ENCODE data around the gene LTO1.

Gene LTO1

DNA sequence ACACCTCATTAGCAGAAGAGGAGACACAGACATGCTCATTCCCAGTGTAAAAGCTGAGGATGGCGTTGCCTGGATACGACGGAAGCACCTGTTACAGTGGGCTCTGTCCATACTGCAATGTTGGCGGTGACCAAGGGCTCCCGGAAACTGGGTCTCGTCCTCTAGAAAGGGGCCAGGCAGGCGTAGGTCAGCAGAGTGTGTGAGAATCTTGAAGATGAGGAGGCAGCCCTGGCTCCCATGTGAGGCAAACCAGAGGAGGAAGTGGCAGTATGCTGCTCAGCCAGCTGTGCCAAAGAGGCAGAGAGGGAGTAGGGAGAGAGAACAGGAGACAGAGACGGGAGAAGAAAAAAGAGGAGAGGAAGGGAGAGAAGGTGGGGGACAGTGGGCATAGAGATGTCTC lies 10.3 kb downstream of the LTO1 start:
- TF ChIP-seq, protein P1, sequence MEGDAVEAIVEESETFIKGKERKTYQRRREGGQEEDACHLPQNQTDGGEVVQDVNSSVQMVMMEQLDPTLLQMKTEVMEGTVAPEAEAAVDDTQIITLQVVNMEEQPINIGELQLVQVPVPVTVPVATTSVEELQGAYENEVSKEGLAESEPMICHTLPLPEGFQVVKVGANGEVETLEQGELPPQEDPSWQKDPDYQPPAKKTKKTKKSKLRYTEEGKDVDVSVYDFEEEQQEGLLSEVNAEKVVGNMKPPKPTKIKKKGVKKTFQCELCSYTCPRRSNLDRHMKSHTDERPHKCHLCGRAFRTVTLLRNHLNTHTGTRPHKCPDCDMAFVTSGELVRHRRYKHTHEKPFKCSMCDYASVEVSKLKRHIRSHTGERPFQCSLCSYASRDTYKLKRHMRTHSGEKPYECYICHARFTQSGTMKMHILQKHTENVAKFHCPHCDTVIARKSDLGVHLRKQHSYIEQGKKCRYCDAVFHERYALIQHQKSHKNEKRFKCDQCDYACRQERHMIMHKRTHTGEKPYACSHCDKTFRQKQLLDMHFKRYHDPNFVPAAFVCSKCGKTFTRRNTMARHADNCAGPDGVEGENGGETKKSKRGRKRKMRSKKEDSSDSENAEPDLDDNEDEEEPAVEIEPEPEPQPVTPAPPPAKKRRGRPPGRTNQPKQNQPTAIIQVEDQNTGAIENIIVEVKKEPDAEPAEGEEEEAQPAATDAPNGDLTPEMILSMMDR (IDR thresholded peaks at IDR 0.05; ENCODE audit: low read depth, low read length, missing control alignments) = no peak

DNA sequence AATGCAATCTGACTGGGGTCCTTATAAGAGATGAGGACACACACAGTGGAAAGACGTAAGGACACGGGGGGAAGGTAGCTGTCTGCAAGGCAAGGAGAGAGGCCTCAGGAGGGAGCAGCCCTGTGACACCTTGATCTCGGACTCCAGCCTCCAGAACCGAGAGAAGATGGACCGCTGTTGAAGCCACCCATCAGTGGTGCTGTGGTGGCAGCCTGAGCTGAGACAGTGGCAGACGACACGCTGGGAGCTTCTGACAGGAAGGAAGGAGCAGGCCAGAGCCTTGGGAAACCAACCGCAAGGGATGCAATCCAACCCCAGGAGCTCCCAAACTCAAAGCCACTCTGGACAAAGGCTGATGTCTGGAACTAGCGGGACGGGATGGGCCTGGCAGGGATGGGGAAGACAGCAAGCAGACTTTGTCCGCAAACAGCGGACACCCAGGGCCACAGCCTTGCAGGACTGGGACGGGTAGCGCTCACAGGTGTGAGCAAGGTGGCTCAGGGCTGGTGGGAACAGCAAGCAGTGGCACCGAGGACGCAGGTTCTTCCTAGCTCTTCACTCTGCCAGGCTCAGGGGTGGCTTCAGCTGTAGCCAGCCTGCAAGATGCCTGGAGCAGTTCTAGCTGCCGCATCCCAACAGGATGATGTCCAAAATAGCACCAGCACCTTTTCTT lies 10.9 kb downstream of the LTO1 start:
- H3K27me3 ChIP-seq (replicated peaks) = no peaks in the 10 kb centered on the region
- in situ Hi-C loops (cut with HindIII; ENCODE audit: low pct_ligation_motif_present, low sequenced_read_pairs) = loop anchor here (25.0 kb wide), 1 partner anchor 552 kb away; no protein-coding TSS in a partner anchor
- no peak overlapping the region for H3K27ac ChIP-seq

More for the DNA sequence above, 10.3 kb downstream of the LTO1 start:
- DNase-seq = no peak
- Histone ChIP-seq H3K36me3 (replicated peaks) (peaks cover 10% of the 10 kb centered on the region), H3K27me3 (replicated peaks) (no peaks in the 10 kb centered on the region), H3K27ac (no peak overlapping the region), H3K4me3 (ENCODE audit: low read depth, low read length) (no peak overlapping the region)
- in situ Hi-C loops (cut with HindIII; ENCODE audit: low pct_ligation_motif_present, low sequenced_read_pairs) = loop anchor here (25.0 kb wide), 1 partner anchor 553 kb away; no protein-coding TSS in a partner anchor

DNA sequence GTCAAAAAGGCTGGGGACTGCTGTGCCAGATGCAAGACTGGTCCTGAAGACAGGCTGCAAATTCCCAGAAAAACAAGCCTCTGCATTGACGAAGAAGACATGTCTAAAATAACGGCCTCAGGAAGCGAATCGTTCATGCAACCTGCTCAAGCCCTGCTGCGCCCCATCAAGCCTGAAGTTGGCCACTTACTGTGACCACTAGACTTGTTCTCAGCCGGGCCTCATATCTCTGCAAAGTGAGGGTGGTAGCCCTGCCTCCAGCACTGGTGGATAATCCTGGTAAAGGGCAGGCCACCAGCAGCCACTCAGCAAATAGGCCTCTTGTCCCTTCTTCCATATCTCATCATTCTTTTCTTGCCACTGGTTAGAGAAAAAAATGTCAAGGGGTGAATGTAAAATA lies 11.8 kb downstream of the LTO1 start:
- peaks cover 5% of the 10 kb centered on the region for H3K36me3 ChIP-seq (replicated peaks)
- no peaks in the 10 kb centered on the region for H3K27me3 ChIP-seq (replicated peaks)
- in situ Hi-C loops (cut with HindIII; ENCODE audit: low pct_ligation_motif_present, low sequenced_read_pairs) = loop anchor here (25.0 kb wide), 1 partner anchor 551 kb away; no protein-coding TSS in a partner anchor
- TF ChIP-seq, protein P1 (IDR thresholded peaks at IDR 0.05; ENCODE audit: low read depth, low read length, missing control alignments) = no peak
- no peak overlapping the region for H3K4me3 ChIP-seq (ENCODE audit: low read depth, low read length)
- H3K27ac ChIP-seq = no peak overlapping the region
- DNase-seq = no peak

More for the DNA sequence above, 10.9 kb downstream of the LTO1 start:
- Histone ChIP-seq H3K4me3 (ENCODE audit: low read depth, low read length) (no peak overlapping the region), H3K36me3 (replicated peaks) (peaks cover 7% of the 10 kb centered on the region)
- TF ChIP-seq, protein P1 (IDR thresholded peaks at IDR 0.05; ENCODE audit: low read depth, low read length, missing control alignments) = no peak
- DNase-seq = no peak

DNA sequence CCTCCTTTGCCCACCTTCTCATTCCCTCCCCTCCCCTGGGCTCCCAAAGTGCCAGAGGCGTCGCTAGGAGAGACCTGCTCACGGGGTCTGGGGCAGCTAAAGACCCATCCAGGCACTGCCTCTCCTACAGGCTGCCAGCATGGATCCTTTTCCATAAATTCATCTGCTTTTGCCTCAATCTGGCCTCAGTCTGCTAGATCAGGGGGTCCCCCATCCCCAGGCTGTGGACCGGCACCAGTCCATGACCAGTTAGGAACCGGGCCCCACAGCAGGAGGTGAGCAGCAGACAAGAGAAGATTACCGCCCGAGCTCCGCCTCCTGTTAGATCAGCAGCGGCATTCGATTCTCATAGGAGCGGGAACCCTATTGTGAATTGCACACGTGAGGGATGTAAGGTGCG lies 12.3 kb downstream of the LTO1 start:
- in situ Hi-C loops (cut with HindIII; ENCODE audit: low pct_ligation_motif_present, low sequenced_read_pairs) = loop anchor here (25.0 kb wide), 1 partner anchor 551 kb away; no protein-coding TSS in a partner anchor
- Histone ChIP-seq H3K27me3 (replicated peaks) (no peaks in the 10 kb centered on the region), H3K36me3 (replicated peaks) (peaks cover 5% of the 10 kb centered on the region), H3K27ac (no peak overlapping the region), H3K4me3 (ENCODE audit: low read depth, low read length) (no peak overlapping the region)
- TF ChIP-seq, protein P1 (IDR thresholded peaks at IDR 0.05; ENCODE audit: low read depth, low read length, missing control alignments) = no peak
- DNase-seq = no peak

DNA sequence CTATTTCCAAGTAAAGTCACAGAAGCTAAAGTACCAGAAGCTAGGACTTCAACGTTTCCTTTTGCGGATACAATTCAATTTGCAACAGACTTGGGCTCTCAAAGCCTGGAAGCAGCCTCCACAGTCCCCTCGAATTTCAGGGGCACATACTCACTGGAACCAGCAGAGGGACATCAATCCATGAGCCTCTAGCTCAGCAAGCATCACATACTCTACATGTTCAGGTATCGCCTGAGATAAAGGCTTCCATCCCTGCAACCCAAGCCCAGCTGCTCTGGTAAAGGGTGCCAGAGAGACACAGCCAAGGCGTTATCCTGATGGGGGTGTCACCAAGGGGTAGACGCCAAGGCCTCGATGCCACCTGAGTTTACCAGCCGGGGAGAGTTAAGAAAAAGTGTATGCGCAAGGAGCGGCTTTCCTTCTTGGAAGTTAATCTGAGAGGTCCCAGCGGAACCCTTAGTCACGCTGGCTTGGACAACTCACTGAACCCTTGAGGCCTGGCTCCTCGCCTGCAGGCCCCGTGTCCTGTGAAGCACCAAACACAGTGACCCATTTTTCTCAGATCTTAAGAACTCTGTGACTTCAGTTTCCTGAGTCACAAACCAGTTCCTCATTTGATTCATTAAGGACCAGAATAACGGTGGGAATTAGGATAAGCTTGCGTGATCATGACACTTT lies 13.0 kb downstream of the LTO1 start:
- H3K27me3 ChIP-seq (replicated peaks) = no peaks in the 10 kb centered on the region
- DNase-seq = no peak
- TF ChIP-seq, protein P1 (IDR thresholded peaks at IDR 0.05; ENCODE audit: low read depth, low read length, missing control alignments) = peak; percentile 60
- in situ Hi-C loops (cut with HindIII; ENCODE audit: low pct_ligation_motif_present, low sequenced_read_pairs) = loop anchor here (25.0 kb wide), 1 partner anchor 550 kb away; no protein-coding TSS in a partner anchor
- no peak overlapping the region for H3K27ac ChIP-seq
- no peak overlapping the region for H3K4me3 ChIP-seq (ENCODE audit: low read depth, low read length)
- H3K36me3 ChIP-seq (replicated peaks) = peaks cover 5% of the 10 kb centered on the region

Data from brain microvascular endothelial cell (primary cell).